ENCODE data around the gene ENTPD1. TPM values are rescaled to one million over a fixed set of nuclear protein-coding genes. Genes with fewer than 3 reads are reported as not detected.

ENTPD1 gene
- total RNA-seq, 1 donor from 2014 or later = 0.95 TPM

DNA sequence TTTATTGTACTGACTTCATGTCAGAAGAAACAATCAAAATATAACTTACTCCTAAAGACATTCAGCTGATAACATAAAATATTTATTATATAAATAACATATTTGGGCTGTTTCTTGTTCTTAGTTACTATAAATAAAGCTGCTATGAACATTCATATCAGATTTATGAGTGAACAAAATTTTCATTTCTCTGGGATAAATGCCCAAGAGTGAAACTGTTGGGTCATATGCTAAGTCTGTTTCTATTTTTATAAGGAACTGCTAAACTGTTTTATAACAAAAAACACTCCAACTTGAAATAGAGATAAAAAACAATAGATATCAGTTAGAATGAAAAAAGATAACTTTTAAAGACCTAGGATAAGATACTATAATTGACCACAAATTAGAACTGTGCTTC is 125.4 kb downstream of the ENTPD1 start:
- TF ChIP-seq, protein P1, sequence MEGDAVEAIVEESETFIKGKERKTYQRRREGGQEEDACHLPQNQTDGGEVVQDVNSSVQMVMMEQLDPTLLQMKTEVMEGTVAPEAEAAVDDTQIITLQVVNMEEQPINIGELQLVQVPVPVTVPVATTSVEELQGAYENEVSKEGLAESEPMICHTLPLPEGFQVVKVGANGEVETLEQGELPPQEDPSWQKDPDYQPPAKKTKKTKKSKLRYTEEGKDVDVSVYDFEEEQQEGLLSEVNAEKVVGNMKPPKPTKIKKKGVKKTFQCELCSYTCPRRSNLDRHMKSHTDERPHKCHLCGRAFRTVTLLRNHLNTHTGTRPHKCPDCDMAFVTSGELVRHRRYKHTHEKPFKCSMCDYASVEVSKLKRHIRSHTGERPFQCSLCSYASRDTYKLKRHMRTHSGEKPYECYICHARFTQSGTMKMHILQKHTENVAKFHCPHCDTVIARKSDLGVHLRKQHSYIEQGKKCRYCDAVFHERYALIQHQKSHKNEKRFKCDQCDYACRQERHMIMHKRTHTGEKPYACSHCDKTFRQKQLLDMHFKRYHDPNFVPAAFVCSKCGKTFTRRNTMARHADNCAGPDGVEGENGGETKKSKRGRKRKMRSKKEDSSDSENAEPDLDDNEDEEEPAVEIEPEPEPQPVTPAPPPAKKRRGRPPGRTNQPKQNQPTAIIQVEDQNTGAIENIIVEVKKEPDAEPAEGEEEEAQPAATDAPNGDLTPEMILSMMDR (IDR thresholded peaks at IDR 0.05; ENCODE audit: insufficient read depth, low read depth, low read length) = no peak
- TF ChIP-seq EZH2 (IDR thresholded peaks at IDR 0.05; ENCODE audit: insufficient read depth, low read length) = no peak
- no peaks in the 10 kb centered on the region for H3K9me3 ChIP-seq (ENCODE audit: insufficient read depth, low read depth, low read length)
- H3K27me3 Mint-ChIP-seq (ENCODE audit: low read depth, unreplicated experiment) = no peaks in the 10 kb centered on the region
- H3K4me1 ChIP-seq (ENCODE audit: insufficient read depth, low read length) = no peaks in the 10 kb centered on the region
- no peak overlapping the region for H3K9ac ChIP-seq (ENCODE audit: low read length)
- peaks cover 3% of the 10 kb centered on the region for H3K9me3 Mint-ChIP-seq (ENCODE audit: unreplicated experiment)
- FAIRE-seq = no peak
- no peaks in the 10 kb centered on the region for H3K27me3 ChIP-seq (ENCODE audit: insufficient read depth, low read length)
- no peak for DNase-seq (ENCODE audit: low read depth)
- no peak overlapping the region for H3K27ac ChIP-seq (ENCODE audit: low read depth, low read length)
- H3K27ac Mint-ChIP-seq (ENCODE audit: unreplicated experiment) = no peak overlapping the region
- H4K20me1 ChIP-seq (ENCODE audit: insufficient read depth, low read length) = no peaks in the 10 kb centered on the region
- no peaks in the 10 kb centered on the region for H3K79me2 ChIP-seq (ENCODE audit: insufficient read depth, low read length)
- no peak overlapping the region for H3K4me3 Mint-ChIP-seq (ENCODE audit: unreplicated experiment)
- no peaks in the 10 kb centered on the region for H3K36me3 ChIP-seq (ENCODE audit: insufficient read depth, low read length)
- H2AFZ ChIP-seq (ENCODE audit: low read depth, low read length) = no peak overlapping the region
- no peaks in the 10 kb centered on the region for H3K4me1 Mint-ChIP-seq (ENCODE audit: low read depth, unreplicated experiment)
- no peak overlapping the region for H3K4me2 ChIP-seq (ENCODE audit: low read length)
- H3K4me3 ChIP-seq (ENCODE audit: insufficient read depth, low read depth, low read length) = no peak overlapping the region
- peaks cover 2% of the 10 kb centered on the region for H3K36me3 Mint-ChIP-seq (ENCODE audit: low read depth, unreplicated experiment)

GRCh38 chr10:95889830-95890229 is 133.9 kb downstream of the ENTPD1 start:
- H3K4me1 Mint-ChIP-seq (ENCODE audit: low read depth, unreplicated experiment) = no peaks in the 10 kb centered on the region
- no peak for DNase-seq (ENCODE audit: low read depth)
- no peak for FAIRE-seq

More at GRCh38 chr10:95889830-95890229, 133.9 kb downstream of the ENTPD1 start:
- Mint-ChIP-seq H3K27me3 (ENCODE audit: low read depth, unreplicated experiment) (no peaks in the 10 kb centered on the region), H3K9me3 (ENCODE audit: unreplicated experiment) (no peaks in the 10 kb centered on the region), H3K27ac (ENCODE audit: unreplicated experiment) (no peak overlapping the region), H3K4me3 (ENCODE audit: unreplicated experiment) (no peak overlapping the region), H3K36me3 (ENCODE audit: low read depth, unreplicated experiment) (peaks cover 9% of the 10 kb centered on the region)
- H4K20me1 ChIP-seq (ENCODE audit: insufficient read depth, low read length) = no peaks in the 10 kb centered on the region
- no peak overlapping the region for H3K9ac ChIP-seq (ENCODE audit: low read length)
- no peak overlapping the region for H3K4me3 ChIP-seq (ENCODE audit: insufficient read depth, low read depth, low read length)
- H3K4me2 ChIP-seq (ENCODE audit: low read length) = no peak overlapping the region
- no peaks in the 10 kb centered on the region for H3K36me3 ChIP-seq (ENCODE audit: insufficient read depth, low read length)
- H3K4me1 ChIP-seq (ENCODE audit: insufficient read depth, low read length) = no peaks in the 10 kb centered on the region
- no peaks in the 10 kb centered on the region for H3K27me3 ChIP-seq (ENCODE audit: insufficient read depth, low read length)
- no peaks in the 10 kb centered on the region for H3K79me2 ChIP-seq (ENCODE audit: insufficient read depth, low read length)
- H2AFZ ChIP-seq (ENCODE audit: low read depth, low read length) = no peak overlapping the region
- H3K27ac ChIP-seq (ENCODE audit: low read depth, low read length) = no peak overlapping the region
- no peaks in the 10 kb centered on the region for H3K9me3 ChIP-seq (ENCODE audit: insufficient read depth, low read depth, low read length)
- TF ChIP-seq EZH2 (IDR thresholded peaks at IDR 0.05; ENCODE audit: insufficient read depth, low read length) = no peak
- TF ChIP-seq, protein P1 (IDR thresholded peaks at IDR 0.05; ENCODE audit: insufficient read depth, low read depth, low read length) = no peak
